Measurements from ENCODE around the gene C2orf81.
A peak's percentile ranks its signal among the peaks of the same experiment; 100 is the strongest.

The C2orf81 gene

DNA sequence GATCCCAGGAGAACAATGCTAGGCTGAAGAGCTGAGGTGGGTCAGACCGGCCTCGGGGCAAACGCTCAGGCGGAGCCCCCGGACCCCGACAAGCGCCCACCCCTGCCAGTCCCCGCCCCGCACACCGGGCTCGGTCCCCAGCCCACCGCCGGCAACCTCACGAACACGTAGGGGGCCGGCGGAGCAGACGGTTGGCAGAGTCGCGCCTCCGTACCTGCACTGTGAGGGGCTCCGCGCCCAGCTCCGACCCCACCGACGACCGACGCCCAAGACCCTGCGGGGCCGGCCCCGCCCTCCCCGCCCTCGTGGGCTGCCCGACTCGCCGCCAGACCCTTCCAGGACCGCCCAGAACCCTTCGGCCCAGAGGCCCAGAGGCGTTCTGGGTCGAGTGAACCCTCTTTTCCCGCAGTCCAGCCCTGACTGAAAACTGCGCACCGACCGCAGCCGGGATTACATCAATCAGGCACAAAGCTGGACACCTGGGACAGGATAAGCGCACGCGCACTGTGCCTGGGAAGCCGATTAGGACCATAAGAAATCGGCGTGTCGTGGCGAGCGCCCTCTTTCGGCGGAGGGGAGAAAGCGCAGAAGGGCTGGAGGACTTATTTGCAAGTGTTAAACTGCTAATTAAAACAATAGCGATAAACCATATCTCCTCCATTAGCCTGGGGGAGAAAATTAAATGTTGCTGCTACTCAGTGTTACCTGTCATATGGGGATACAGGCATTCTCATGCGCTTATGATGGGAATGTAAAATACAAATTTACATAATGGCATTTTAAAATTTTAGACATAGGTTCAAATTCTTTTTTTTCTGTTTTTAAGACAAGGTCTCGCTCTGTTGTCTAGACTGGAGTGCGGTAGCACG, 29.6 kb downstream of the C2orf81 start:
- H3K27ac ChIP-seq (replicated peaks) = peak overlapping the region; percentile 93
- TF ChIP-seq, protein P1, sequence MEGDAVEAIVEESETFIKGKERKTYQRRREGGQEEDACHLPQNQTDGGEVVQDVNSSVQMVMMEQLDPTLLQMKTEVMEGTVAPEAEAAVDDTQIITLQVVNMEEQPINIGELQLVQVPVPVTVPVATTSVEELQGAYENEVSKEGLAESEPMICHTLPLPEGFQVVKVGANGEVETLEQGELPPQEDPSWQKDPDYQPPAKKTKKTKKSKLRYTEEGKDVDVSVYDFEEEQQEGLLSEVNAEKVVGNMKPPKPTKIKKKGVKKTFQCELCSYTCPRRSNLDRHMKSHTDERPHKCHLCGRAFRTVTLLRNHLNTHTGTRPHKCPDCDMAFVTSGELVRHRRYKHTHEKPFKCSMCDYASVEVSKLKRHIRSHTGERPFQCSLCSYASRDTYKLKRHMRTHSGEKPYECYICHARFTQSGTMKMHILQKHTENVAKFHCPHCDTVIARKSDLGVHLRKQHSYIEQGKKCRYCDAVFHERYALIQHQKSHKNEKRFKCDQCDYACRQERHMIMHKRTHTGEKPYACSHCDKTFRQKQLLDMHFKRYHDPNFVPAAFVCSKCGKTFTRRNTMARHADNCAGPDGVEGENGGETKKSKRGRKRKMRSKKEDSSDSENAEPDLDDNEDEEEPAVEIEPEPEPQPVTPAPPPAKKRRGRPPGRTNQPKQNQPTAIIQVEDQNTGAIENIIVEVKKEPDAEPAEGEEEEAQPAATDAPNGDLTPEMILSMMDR (IDR thresholded peaks at IDR 0.05; ENCODE audit: insufficient read depth, low read length) = peak; percentile 96
- TF ChIP-seq, protein P2, sequence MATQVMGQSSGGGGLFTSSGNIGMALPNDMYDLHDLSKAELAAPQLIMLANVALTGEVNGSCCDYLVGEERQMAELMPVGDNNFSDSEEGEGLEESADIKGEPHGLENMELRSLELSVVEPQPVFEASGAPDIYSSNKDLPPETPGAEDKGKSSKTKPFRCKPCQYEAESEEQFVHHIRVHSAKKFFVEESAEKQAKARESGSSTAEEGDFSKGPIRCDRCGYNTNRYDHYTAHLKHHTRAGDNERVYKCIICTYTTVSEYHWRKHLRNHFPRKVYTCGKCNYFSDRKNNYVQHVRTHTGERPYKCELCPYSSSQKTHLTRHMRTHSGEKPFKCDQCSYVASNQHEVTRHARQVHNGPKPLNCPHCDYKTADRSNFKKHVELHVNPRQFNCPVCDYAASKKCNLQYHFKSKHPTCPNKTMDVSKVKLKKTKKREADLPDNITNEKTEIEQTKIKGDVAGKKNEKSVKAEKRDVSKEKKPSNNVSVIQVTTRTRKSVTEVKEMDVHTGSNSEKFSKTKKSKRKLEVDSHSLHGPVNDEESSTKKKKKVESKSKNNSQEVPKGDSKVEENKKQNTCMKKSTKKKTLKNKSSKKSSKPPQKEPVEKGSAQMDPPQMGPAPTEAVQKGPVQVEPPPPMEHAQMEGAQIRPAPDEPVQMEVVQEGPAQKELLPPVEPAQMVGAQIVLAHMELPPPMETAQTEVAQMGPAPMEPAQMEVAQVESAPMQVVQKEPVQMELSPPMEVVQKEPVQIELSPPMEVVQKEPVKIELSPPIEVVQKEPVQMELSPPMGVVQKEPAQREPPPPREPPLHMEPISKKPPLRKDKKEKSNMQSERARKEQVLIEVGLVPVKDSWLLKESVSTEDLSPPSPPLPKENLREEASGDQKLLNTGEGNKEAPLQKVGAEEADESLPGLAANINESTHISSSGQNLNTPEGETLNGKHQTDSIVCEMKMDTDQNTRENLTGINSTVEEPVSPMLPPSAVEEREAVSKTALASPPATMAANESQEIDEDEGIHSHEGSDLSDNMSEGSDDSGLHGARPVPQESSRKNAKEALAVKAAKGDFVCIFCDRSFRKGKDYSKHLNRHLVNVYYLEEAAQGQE (IDR thresholded peaks at IDR 0.05; ENCODE audit: insufficient replicate concordance, low read depth) = no peak
- no peaks in the 10 kb centered on the region for H3K27me3 ChIP-seq (ENCODE audit: insufficient read depth, poor library complexity, severe bottlenecking)
- peak; percentile 83 to 96 for DNase-seq (ENCODE audit: low read depth in 1 of 2, low spot score in 1 of 2)
- H3K4me3 ChIP-seq (replicated peaks; ENCODE audit: insufficient read depth, low read length) = peak overlapping the region; percentile 96

DNA sequence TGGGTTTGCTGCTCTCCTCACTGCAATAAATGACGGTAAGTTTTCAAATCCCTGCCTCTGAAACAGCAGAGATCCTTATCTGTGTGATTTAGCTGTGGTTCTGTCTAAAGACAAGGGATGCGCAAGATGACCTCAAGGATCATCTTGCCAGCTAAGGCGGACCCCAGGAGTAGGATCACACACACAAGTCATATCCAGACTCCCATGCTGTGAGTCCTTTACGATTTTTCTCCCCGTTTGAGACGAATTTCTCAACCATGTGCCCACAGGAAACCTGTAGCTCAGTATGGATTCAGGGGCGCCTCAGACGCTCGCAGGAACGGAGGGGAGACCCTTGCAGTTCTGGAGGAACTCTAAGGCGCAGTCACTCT, 30.2 kb downstream of the C2orf81 start:
- peak; percentile 10 to 18 for DNase-seq (ENCODE audit: low read depth in 1 of 2, low spot score in 1 of 2)

DNA sequence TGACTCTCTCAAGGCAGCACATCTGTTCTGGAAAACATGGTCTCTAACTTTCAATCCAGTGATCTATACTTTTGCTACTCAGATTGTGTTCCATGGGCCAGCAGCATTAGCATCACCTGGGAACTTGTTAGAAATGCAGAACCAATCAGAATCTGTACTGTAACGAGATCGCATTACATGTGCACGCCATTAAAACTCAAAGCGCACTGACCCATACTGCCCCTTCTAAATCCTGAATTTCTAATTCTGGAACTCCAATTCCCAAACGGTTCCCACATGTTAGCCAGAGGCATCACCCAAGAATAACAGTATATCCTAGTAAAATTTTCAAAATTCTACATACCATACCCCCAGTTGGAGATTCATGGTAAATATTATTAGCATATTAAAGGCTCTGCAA, 30.8 kb downstream of the C2orf81 start:
- H3K4me3 ChIP-seq (replicated peaks; ENCODE audit: insufficient read depth, low read length) = no peak overlapping the region; the same call in 1 of the 2 replicates

More for the DNA sequence above, 30.2 kb downstream of the C2orf81 start:
- H3K27me3 ChIP-seq (ENCODE audit: insufficient read depth, poor library complexity, severe bottlenecking) = no peaks in the 10 kb centered on the region
- no peak for TF ChIP-seq POLR2AphosphoS5 (IDR thresholded peaks at IDR 0.05; ENCODE audit: low read depth)
- no peak for TF ChIP-seq SPI1 (IDR thresholded peaks at IDR 0.05; ENCODE audit: borderline replicate concordance, low read depth)
- TF ChIP-seq, protein P1 (IDR thresholded peaks at IDR 0.05; ENCODE audit: insufficient read depth, low read length) = no peak
- TF ChIP-seq, protein P2 (IDR thresholded peaks at IDR 0.05; ENCODE audit: insufficient replicate concordance, low read depth) = no peak
- no peak for TF ChIP-seq GABPA (IDR thresholded peaks at IDR 0.05; ENCODE audit: low read depth)
- peak overlapping the region; percentile 93 for H3K27ac ChIP-seq (replicated peaks)
- peak overlapping the region; percentile 96 for H3K4me3 ChIP-seq (replicated peaks; ENCODE audit: insufficient read depth, low read length)

More for the DNA sequence above, 30.8 kb downstream of the C2orf81 start:
- TF ChIP-seq, protein P1 (IDR thresholded peaks at IDR 0.05; ENCODE audit: insufficient read depth, low read length) = no peak
- TF ChIP-seq, protein P2 (IDR thresholded peaks at IDR 0.05; ENCODE audit: insufficient replicate concordance, low read depth) = no peak
- TF ChIP-seq GABPA (IDR thresholded peaks at IDR 0.05; ENCODE audit: low read depth) (no peak), POLR2AphosphoS5 (IDR thresholded peaks at IDR 0.05; ENCODE audit: low read depth) (no peak), SPI1 (IDR thresholded peaks at IDR 0.05; ENCODE audit: borderline replicate concordance, low read depth) (no peak)
- Histone ChIP-seq H3K27me3 (ENCODE audit: insufficient read depth, poor library complexity, severe bottlenecking) (no peaks in the 10 kb centered on the region), H3K27ac (replicated peaks) (no peak overlapping the region)
- no peak for DNase-seq (ENCODE audit: low read depth in 1 of 2, low spot score in 1 of 2)

Data from HL-60 (cell line).